Spleen (tissue), 7 donors: ENCODE measurements around the gene MMS22L.

Experiments used
- POLR2A ChIP-seq, 3 donors: fragments of 450-650 bp; IDR thresholded peaks; one replicate each; pipeline ENCODE4 v1.5.1; 2017; ENCODE audit warnings: antibody characterized with exemption in 3 of 3, mild to moderate bottlenecking in 1 of 3
- POLR2AphosphoS5 ChIP-seq, 3 donors: sonication (generic); formaldehyde crosslinking; IDR thresholded peaks; one replicate each; pipeline ENCODE4 v1.5.1; 2017; ENCODE audit warnings: antibody characterized with exemption in 3 of 3
- TF ChIP-seq, protein P1 (sequence below), 11 experiments: fragments of 200-600 bp in 7 of 11; fragments of 450-650 bp in 4 of 11; sonication (generic) in 4 of 11; IDR thresholded peaks in 8 of 11; conservative IDR thresholded peaks in 3 of 11; 1 replicate in 7 of 11; 2 replicates in 4 of 11; pipeline versions ENCODE4 v1.4.0 to v1.8.0; 2016 to 2021; ENCODE audit warnings: antibody characterized with exemption in 11 of 11, inconsistent platforms in 4 of 11, mild to moderate bottlenecking in 1 of 11
- donor health status: DM: no; HTN: no; CAD: no; lungs with moderate emphysema.
- donor health status: DM: no; HTN: no; CAD: no.
- donor health status: DM: no; HTN: no; CAD: no.

DNA sequence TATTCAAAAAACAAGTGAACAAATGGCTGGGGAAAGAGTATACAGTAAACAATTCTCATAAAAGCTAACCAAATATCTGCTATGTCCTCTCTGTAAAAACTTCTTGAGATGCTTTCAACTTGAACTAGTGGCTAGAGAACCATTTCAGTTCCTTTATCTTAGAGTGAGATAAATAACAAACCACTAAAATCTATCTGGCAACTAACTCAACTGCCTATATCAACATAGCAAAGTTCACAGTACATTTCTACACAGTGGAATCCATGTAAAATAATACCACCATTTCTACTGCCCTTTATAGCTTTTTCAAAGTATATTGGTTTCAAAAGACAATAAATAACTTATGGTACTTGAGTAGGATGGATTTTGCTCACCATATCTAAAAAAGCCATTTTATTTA is 95.1 kb downstream of the MMS22L start:
- TF ChIP-seq, protein P1, sequence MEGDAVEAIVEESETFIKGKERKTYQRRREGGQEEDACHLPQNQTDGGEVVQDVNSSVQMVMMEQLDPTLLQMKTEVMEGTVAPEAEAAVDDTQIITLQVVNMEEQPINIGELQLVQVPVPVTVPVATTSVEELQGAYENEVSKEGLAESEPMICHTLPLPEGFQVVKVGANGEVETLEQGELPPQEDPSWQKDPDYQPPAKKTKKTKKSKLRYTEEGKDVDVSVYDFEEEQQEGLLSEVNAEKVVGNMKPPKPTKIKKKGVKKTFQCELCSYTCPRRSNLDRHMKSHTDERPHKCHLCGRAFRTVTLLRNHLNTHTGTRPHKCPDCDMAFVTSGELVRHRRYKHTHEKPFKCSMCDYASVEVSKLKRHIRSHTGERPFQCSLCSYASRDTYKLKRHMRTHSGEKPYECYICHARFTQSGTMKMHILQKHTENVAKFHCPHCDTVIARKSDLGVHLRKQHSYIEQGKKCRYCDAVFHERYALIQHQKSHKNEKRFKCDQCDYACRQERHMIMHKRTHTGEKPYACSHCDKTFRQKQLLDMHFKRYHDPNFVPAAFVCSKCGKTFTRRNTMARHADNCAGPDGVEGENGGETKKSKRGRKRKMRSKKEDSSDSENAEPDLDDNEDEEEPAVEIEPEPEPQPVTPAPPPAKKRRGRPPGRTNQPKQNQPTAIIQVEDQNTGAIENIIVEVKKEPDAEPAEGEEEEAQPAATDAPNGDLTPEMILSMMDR (IDR thresholded peaks at IDR 0.05 in 8 of 11, conservative IDR thresholded peaks at IDR 0.05 in 3 of 11) = no peak
- TF ChIP-seq POLR2A (IDR thresholded peaks at IDR 0.05) (no peak), POLR2AphosphoS5 (IDR thresholded peaks at IDR 0.05) (no peak)
